HFF-Myc (cell line): ENCODE results near the gene MSANTD2.
A peak's percentile ranks its signal among the peaks of the same experiment; 100 is the strongest.

Experiments used
- DNase-seq: peaks from one replicate; pipeline ENCODE4 v3.0.0-alpha.2; 2011; ENCODE audit warnings: low read depth; ENCODE audit errors: extremely low read depth
- H3K4me3 ChIP-seq: replicated peaks from 2 replicates; pipeline ENCODE4 v1.5.1; 2011; ENCODE audit warnings: low read depth, mild to moderate bottlenecking, control low read depth, low read length
- CTCF ChIP-seq: IDR thresholded peaks from 2 replicates; pipeline ENCODE4 v1.5.1; 2012; ENCODE audit warnings: mild to moderate bottlenecking, low read depth, low read length, control low read depth; ENCODE audit errors: missing control alignments

MSANTD2 gene

GRCh38 chr11:124760205-124760652 is 40.0 kb downstream of the MSANTD2 start:
- no peak overlapping the region for H3K4me3 ChIP-seq

GRCh38 chr11:124759266-124760204 is 40.7 kb downstream of the MSANTD2 start:
- H3K4me3 ChIP-seq: no peak overlapping the region
- DNase-seq: no peak

More at GRCh38 chr11:124760205-124760652, 40.0 kb downstream of the MSANTD2 start:
- DNase-seq: no peak
- no peak for TF ChIP-seq CTCF

GRCh38 chr11:124758355-124759265 is 41.6 kb downstream of the MSANTD2 start:
- TF ChIP-seq CTCF: peak; percentile 75
- no peak for DNase-seq
- peak overlapping the region; percentile 20 for H3K4me3 ChIP-seq

More at GRCh38 chr11:124759266-124760204, 40.7 kb downstream of the MSANTD2 start:
- no peak for TF ChIP-seq CTCF

GRCh38 chr11:124757320-124757719 is 42.9 kb downstream of the MSANTD2 start:
- H3K4me3 ChIP-seq: no peak overlapping the region
- no peak for TF ChIP-seq CTCF
- no peak for DNase-seq

- TF ChIP-seq CTCF: no peak
Observed at GRCh38 chr11:124756753-124757227, 43.4 kb downstream of the MSANTD2 start.

GRCh38 chr11:124756033-124756752 is 44.0 kb downstream of the MSANTD2 start:
- no peak for DNase-seq
- TF ChIP-seq CTCF: no peak

More at GRCh38 chr11:124756753-124757227, 43.4 kb downstream of the MSANTD2 start:
- no peak overlapping the region for H3K4me3 ChIP-seq
- no peak for DNase-seq

More at GRCh38 chr11:124756033-124756752, 44.0 kb downstream of the MSANTD2 start:
- no peak overlapping the region for H3K4me3 ChIP-seq
